HepG2 (cell line): ENCODE measurements around the gene PLXNB2. TPM values are rescaled to one million over a fixed set of nuclear protein-coding genes. Genes with fewer than 3 reads are reported as not detected.

Experiments used
- AFF4 ChIP-seq: sonication (generic); formaldehyde crosslinking; IDR thresholded peaks from 2 replicates; pipeline ENCODE4 v1.4.0; 2020; ENCODE audit warnings: missing genetic modification reagents
- ATF7-NPFF ChIP-seq: sonication (generic); formaldehyde crosslinking; IDR thresholded peaks from 2 replicates; pipeline ENCODE4 v1.8.1; 2023; ENCODE audit warnings: mild to moderate bottlenecking, low read depth, missing genetic modification reagents, moderate library complexity
- CBX5 ChIP-seq: sonication (generic); formaldehyde crosslinking; IDR thresholded peaks from 2 replicates; pipeline ENCODE4 v1.4.0; 2020; ENCODE audit warnings: missing genetic modification reagents, borderline replicate concordance
- DMAP1 ChIP-seq: IDR thresholded peaks from 2 replicates; pipeline ENCODE4 v1.6.1; 2016
- HNRNPL ChIP-seq: fragments of 200-400 bp; formaldehyde crosslinking; IDR thresholded peaks from 2 replicates; pipeline ENCODE4 v1.6.1; 2017; ENCODE audit warnings: mild to moderate bottlenecking, low read depth, low read length
- JDP2 ChIP-seq: sonication (generic); formaldehyde crosslinking; IDR thresholded peaks from 2 replicates; pipeline ENCODE4 v1.8.1; 2022; ENCODE audit warnings: missing genetic modification reagents, borderline replicate concordance
- MTA3 ChIP-seq: sonication (generic); formaldehyde crosslinking; IDR thresholded peaks from 2 replicates; pipeline ENCODE4 v1.4.0; 2020; ENCODE audit warnings: missing genetic modification reagents
- NR3C1 ChIP-seq: sonication (generic); formaldehyde crosslinking; IDR thresholded peaks from 2 replicates; pipeline ENCODE4 v1.4.0; 2020; ENCODE audit warnings: missing genetic modification reagents
- PCBP1 ChIP-seq: fragments of 200-400 bp; formaldehyde crosslinking; IDR thresholded peaks from 2 replicates; pipeline ENCODE4 v1.6.1; 2017; ENCODE audit warnings: mild to moderate bottlenecking, low read depth, low read length, borderline replicate concordance
- TAF1 ChIP-seq: sonication (generic); formaldehyde crosslinking; IDR thresholded peaks from 2 replicates; pipeline ENCODE4 v1.4.0; 2020; ENCODE audit warnings: missing genetic modification reagents
- TEAD3 ChIP-seq: optimal IDR thresholded peaks from 2 replicates; pipeline ENCODE3; 2016; ENCODE audit warnings: borderline replicate concordance
- ZBTB34 ChIP-seq: sonication (generic); formaldehyde crosslinking; IDR thresholded peaks from 2 replicates; pipeline ENCODE4 v1.8.0; 2022; ENCODE audit warnings: mild to moderate bottlenecking, missing genetic modification reagents
- ZNF18 ChIP-seq: sonication (generic); formaldehyde crosslinking; IDR thresholded peaks from 2 replicates; pipeline ENCODE4 v1.8.0; 2022; ENCODE audit warnings: mild to moderate bottlenecking, missing genetic modification reagents; ENCODE audit not compliant: insufficient replicate concordance
- ZNF230 ChIP-seq: sonication (generic); formaldehyde crosslinking; IDR thresholded peaks from 2 replicates; pipeline ENCODE4 v1.4.0; 2020; ENCODE audit warnings: mild to moderate bottlenecking, missing genetic modification reagents
- ZNF274 ChIP-seq: sonication (generic); formaldehyde crosslinking; IDR thresholded peaks from 2 replicates; pipeline ENCODE4 v1.5.1; 2020; ENCODE audit warnings: mild to moderate bottlenecking, missing genetic modification reagents
- ZNF44 ChIP-seq: sonication (generic); formaldehyde crosslinking; IDR thresholded peaks from 2 replicates; pipeline ENCODE4 v1.5.1; 2020; ENCODE audit warnings: mild to moderate bottlenecking, missing genetic modification reagents
- ZNF616 ChIP-seq: sonication (generic); formaldehyde crosslinking; IDR thresholded peaks from 2 replicates; pipeline ENCODE4 v1.5.0; 2020; ENCODE audit warnings: low read depth, mild to moderate bottlenecking, missing genetic modification reagents
- polyA plus RNA-seq, 8 experiments: library from polyadenylated mRNA; depleted of rRNA in 3 of 8; stranded (reverse) in 7 of 8; unstranded in 1 of 8; fragments of >200 nt; fragmentation: Illumina TruSeq in 4 of 8; extraction: Trizol in 4 of 8; gene quantifications; 2 replicates each; pipeline versions ENCODE4 v1.2.1 to v1.2.3, GENCODE V29; 2011 to 2016; ENCODE audit warnings: low read depth in 4 of 8, missing spikeins in 1 of 8, mixed read lengths in 1 of 8; ENCODE audit not compliant: insufficient read depth in 1 of 8
- total RNA-seq, 5 experiments: library from RNA; depleted of rRNA; stranded (reverse); fragments of >200 nt; fragmentation: Illumina TruSeq; extraction: Trizol; gene quantifications; 2 replicates each; pipeline ENCODE4 v1.2.3, GENCODE V29; 2016; ENCODE audit warnings: low read depth in 1 of 5
- TF ChIP-seq, protein P1 (sequence below): sonication (generic); formaldehyde crosslinking; IDR thresholded peaks from 2 replicates; pipeline ENCODE4 v1.4.0; 2020; ENCODE audit warnings: missing genetic modification reagents, low read depth, mild to moderate bottlenecking, borderline replicate concordance
- TF ChIP-seq, protein P2 (sequence below): sonication (generic); formaldehyde crosslinking; IDR thresholded peaks from 2 replicates; pipeline ENCODE4 v1.4.0; 2020; ENCODE audit warnings: missing genetic modification reagents

Gene PLXNB2
- total and polyA plus RNA-seq, 2 of the 13 experiments (the other 11 are each of a cell fraction or from before 2014, with no cell fraction given), result 32.6 to 68.9 TPM

- no peak for TF ChIP-seq ZBTB34 (CRISPR knock-in tag)
- no peak for TF ChIP-seq NR3C1
- TF ChIP-seq TAF1, result peak; percentile 32; the same call in 1 of the 2 replicates
- no peak for TF ChIP-seq ATF7-NPFF (CRISPR knock-in tag)
- no peak for TF ChIP-seq ZNF616
- no peak for TF ChIP-seq CBX5 (CRISPR knock-in tag)
- peak; percentile 84; the same call in 1 of the 2 replicates for TF ChIP-seq HNRNPL
- TF ChIP-seq ZNF18 (CRISPR knock-in tag), result peak; percentile 32
- no peak for TF ChIP-seq JDP2 (CRISPR knock-in tag)
- TF ChIP-seq MTA3 (CRISPR knock-in tag), result no peak
- no peak for TF ChIP-seq ZNF274 (CRISPR knock-in tag)
- no peak for TF ChIP-seq TEAD3 (CRISPR knock-in tag)
- TF ChIP-seq DMAP1 (CRISPR knock-in tag), result no peak
- TF ChIP-seq ZNF44 (CRISPR knock-in tag), result no peak
- no peak for TF ChIP-seq AFF4 (CRISPR knock-in tag)
- no peak for TF ChIP-seq ZNF230 (CRISPR knock-in tag)
- TF ChIP-seq, protein P1, sequence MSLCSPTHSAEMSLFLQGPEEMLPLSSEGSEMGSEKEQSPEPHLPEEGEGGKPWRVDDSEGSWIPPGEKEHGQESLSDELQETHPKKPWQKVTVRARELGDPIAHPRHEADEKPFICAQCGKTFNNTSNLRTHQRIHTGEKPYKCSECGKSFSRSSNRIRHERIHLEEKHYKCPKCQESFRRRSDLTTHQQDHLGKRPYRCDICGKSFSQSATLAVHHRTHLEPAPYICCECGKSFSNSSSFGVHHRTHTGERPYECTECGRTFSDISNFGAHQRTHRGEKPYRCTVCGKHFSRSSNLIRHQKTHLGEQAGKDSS, result 0 out of 2 replicates have a peak, but pooled peaks have one; percentile 22
- peak; percentile 94 for TF ChIP-seq PCBP1
- TF ChIP-seq, protein P2, sequence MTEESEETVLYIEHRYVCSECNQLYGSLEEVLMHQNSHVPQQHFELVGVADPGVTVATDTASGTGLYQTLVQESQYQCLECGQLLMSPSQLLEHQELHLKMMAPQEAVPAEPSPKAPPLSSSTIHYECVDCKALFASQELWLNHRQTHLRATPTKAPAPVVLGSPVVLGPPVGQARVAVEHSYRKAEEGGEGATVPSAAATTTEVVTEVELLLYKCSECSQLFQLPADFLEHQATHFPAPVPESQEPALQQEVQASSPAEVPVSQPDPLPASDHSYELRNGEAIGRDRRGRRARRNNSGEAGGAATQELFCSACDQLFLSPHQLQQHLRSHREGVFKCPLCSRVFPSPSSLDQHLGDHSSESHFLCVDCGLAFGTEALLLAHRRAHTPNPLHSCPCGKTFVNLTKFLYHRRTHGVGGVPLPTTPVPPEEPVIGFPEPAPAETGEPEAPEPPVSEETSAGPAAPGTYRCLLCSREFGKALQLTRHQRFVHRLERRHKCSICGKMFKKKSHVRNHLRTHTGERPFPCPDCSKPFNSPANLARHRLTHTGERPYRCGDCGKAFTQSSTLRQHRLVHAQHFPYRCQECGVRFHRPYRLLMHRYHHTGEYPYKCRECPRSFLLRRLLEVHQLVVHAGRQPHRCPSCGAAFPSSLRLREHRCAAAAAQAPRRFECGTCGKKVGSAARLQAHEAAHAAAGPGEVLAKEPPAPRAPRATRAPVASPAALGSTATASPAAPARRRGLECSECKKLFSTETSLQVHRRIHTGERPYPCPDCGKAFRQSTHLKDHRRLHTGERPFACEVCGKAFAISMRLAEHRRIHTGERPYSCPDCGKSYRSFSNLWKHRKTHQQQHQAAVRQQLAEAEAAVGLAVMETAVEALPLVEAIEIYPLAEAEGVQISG (CRISPR knock-in tag), result no peak; the same call in 1 of the 2 replicates
These were observed 597 bp upstream of the PLXNB2 start (continued) for GRCh38 chr22:50307890-50308596.
